ENCODE data around the gene UTF1. TPM values are rescaled to one million over a fixed set of nuclear protein-coding genes. Genes with fewer than 3 reads are reported as not detected.

Gene UTF1, protein sequence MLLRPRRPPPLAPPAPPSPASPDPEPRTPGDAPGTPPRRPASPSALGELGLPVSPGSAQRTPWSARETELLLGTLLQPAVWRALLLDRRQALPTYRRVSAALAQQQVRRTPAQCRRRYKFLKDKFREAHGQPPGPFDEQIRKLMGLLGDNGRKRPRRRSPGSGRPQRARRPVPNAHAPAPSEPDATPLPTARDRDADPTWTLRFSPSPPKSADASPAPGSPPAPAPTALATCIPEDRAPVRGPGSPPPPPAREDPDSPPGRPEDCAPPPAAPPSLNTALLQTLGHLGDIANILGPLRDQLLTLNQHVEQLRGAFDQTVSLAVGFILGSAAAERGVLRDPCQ
- not detected for polyA plus RNA-seq (ENCODE audit: insufficient read length)

GRCh38 chr10:133230044-133230361 is at the start of gene UTF1:
Gene UTF1, plus strand, starts transcription at chr10:133230217. Its CDS starts 72 bp downstream, at chr10:133230289.
- no peak for DNase-seq

DNA sequence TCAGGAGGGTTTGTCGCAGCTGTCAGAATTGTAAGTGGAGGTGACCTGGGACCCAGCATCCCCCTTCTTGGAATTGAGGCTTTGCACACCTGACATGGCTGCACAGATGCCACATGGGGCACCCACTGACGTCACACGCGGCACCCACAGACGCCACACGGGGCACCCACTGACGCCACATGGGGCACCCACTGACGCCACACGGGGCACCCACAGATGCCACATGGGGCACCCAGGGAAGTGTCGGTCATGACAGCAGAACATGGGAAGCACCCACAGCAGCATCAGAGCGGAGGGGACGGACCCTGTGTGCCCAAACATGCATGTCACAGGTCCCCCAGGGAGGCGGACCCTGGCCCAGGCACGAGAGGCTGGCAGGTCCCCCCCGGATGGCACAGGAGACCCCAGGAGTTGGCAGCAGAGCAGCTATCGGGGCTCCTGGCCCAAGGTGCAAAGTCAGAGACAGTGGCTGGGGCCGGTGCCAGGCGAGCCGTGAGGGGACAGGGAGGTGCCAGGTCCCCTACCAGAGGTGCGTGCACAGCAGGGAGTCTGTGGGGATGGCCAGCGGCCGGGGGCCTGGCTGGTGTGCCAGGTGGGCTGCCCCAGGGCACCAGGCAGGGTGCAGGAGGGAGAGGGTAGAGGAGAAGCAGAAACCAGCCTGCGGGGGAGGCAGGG is 48.9 kb upstream of the UTF1 start:
- DNase-seq, result no peak

GRCh38 chr10:133182190-133182589 is 47.8 kb upstream of the UTF1 start:
- DNase-seq, result no peak

- no peak for DNase-seq
Observed at GRCh38 chr10:133182791-133183645, 47.0 kb upstream of the UTF1 start.

GRCh38 chr10:133183646-133184378 is 46.2 kb upstream of the UTF1 start:
- no peak for DNase-seq

DNA sequence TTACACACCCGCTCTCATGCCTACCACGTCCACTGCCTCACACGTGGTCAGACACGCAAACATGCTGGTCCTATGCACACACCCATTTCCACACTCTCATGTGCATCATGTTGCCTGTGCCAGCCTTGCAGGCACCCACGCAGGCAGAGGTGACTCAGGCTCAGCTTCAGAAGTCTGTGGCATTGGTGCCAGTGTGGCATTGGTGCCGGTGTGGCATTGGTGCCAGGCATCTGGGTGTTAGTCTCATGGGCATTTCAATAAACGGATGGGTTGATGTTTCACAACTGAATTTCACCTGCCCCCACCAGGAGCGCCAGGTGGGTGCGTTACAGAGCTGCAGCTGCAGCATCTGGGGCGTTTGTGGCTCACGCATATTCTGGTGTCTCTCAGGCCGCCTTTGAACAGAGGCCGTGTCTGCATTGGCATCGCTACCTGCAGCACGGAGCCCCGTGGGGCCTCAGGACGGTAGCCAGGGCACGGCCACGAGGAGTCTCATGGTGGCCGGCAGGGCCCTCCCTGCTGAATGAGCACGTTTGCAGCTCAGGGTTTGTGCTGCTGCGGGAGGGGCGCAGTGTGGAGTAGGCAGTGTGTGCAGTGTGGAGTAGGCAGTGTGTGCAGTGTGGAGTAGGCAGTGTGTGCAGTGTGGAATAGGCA is 45.3 kb upstream of the UTF1 start:
- no peak for DNase-seq

DNA sequence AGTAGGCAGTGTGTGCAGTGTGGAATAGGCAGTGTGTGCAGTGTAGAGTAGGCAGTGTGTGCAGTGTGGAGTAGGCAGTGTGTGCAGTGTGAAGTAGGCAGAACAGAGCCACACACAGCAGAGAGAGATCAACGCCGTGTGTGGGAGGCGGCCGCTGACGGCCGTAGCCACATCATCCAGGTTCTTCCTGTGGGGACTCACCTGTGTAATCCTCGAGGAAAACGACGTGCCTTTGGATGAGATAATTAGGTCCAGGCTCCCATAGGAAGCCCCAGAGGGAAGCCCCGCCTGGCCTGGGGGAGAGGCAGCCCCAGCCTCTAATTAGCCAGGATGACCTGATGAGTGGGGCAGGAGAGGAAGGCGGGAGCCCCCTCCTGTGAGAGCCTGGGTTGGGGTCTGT is 44.6 kb upstream of the UTF1 start:
- no peak for DNase-seq

DNA sequence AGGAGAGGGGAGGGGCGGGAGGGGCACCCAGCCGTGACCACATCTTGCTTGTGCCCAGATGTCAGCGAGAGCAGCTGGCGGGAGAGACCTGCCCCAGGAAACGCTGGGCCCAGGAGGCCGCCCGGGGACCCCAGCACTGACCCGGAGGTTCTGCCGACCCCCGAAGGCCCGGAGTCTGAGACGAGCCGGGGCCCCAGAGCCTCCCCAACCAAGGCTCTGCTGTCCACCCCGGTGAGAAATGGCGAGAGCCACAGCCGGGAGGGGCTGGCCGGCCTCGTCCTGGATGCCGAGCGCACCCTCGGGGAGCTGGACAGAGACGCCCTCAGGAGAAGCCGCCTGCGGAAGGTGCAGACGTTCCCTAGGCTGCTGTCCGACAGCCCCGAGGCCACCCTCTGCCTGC is 44.1 kb upstream of the UTF1 start:
- DNase-seq, result no peak

DNA sequence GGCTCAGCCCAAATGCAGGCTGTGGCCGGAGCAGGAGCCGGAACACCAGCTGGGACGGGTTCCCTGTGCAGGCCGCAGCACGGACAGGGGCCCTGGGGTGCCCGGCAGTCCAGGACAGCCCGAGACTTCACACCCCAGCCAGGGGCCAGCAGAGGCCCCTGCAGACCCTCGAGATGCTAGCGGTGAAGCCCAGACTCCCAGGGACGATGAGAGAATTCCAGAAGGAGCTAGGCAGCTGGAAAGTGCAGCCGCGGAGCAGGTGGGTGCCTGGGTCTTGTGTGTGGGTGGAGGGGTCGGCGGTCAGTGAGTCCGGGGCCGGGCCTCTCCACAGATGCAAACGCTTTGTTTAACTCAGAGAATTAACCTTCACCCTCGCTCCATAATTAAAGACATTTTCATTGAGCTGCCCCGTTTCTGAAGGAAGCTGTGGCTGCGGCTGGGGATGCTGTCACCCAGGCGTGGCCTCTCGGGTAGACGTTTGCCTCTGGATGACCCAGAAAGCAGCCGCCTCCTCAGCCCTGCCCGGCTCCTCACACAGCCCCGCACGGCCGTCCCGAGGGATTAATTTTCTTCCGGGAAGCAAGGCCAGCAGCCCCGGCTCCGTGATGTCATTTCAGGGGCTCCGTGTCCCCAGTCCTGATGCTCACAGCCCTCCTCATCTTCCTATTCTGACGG is 43.5 kb upstream of the UTF1 start:
- DNase-seq, result peak; percentile 33

DNA sequence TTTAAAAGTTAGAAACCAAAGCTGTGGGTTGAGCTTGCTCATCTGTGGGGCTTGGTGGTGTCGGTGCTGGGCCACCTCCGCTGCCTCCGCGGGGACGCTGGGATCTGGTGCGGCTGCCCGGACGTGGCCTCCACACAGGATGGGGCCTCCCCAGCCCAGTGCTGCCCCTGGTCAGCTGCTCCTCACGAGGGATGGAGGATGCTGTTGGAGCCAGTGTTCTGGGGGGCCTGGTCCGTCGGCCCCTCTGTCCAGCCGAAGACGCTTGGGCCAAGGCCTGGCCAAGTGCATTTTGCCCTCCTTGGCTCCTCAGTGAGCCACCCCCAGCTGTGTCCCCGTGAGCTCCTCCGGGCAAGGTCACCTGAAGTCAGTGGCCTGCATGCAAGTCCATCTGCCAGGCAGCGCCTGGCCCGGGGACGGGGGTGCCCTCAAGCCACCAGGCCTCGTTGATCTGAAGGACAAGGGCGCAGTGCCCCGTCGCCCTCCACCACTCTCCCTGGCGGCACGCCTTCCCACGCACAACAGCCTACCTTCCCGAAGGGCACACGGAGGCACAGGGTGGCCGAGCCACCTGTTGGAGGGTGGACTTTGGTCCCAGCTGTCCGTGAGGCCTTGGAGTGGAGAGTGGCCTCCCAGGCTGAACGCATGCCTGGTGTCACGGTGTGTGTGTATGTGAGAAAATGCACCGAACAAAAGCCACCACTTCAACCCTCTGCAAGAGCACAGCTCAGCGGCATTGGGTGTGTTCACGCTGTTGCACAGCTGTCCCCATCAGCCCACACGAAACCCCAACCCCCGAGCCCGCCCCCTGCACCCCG is 42.7 kb upstream of the UTF1 start:
- no peak for DNase-seq

GRCh38 chr10:133187906-133188681 is 41.9 kb upstream of the UTF1 start:
- no peak for DNase-seq

- no peak for DNase-seq
Observed at GRCh38 chr10:133189256-133189655, 40.8 kb upstream of the UTF1 start.

- no peak for DNase-seq
Observed at GRCh38 chr10:133189726-133190125, 40.3 kb upstream of the UTF1 start.

DNA sequence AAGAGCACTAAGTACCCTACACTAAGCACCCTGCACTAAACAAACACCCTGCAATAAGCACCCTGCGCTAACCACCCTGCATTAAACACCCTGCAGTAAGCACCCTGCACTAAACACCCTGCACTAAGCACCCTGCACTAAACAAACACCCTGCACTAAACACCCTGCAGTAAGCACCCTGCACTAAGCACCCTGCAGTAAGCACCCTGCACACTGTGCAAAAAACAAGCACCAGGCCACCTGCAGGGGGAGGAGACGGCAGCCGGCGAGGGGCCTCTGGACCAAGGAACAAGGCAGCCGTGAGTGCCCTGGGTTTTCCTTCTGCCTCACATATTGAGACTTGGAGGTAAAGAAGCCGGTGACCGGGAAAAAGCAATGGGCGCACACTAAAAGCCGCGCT is 39.8 kb upstream of the UTF1 start:
- DNase-seq, result no peak

GRCh38 chr10:133191651-133192050 is 38.4 kb upstream of the UTF1 start:
- no peak for DNase-seq

DNA sequence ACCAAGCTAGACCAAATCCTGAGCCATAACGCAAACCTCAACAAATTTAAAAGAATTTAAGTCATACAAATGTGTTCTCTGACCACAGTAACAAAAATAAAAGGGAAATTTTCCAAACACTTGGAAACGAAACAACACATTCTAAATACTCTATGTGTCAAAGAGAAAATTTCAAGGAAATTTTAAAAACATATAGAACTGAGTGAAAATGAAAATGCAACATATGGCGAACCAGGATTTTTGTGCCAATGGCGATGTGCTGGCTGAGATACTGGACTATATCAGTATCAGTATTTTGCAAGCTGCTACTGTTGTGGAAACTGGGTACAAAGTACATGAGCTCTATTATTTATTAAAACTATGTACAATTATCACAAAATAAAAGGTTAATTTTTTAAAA is 35.9 kb upstream of the UTF1 start:
- DNase-seq, result no peak

DNA sequence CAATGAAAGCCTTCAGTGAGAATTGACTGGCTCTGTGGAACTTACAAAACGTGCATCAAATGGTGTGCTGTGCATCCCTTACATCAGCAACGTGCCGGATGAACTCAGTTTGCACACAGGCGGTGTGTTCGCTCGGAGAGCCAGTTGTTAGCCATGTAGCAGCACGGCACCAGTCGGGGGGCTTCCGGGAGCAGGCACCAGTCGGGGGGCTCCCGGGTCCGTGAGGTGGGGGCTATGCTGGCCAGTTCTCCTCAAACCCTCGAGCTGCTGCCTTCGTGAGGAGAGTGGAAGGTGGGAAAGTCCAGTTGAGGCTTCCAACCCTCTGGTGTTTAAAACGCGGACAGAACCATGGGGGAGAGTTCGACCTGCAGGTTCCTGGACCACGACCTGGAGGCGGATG is 34.9 kb upstream of the UTF1 start:
- no peak for DNase-seq

- DNase-seq, result no peak
Observed at GRCh38 chr10:133195611-133196010, 34.4 kb upstream of the UTF1 start.

GRCh38 chr10:133196221-133196915 is 33.6 kb upstream of the UTF1 start:
- DNase-seq, result peak; percentile 51

All from hindlimb muscle (tissue), 1 donor.